ENCODE measurements around the gene GRPEL1. TPM values are rescaled to one million over a fixed set of nuclear protein-coding genes. Genes with fewer than 3 reads are reported as not detected.

Gene GRPEL1
- polyA plus RNA-seq, 2 of the 4 experiments (the other 2 are of a cell fraction) = 45.5 to 72.0 TPM

DNA sequence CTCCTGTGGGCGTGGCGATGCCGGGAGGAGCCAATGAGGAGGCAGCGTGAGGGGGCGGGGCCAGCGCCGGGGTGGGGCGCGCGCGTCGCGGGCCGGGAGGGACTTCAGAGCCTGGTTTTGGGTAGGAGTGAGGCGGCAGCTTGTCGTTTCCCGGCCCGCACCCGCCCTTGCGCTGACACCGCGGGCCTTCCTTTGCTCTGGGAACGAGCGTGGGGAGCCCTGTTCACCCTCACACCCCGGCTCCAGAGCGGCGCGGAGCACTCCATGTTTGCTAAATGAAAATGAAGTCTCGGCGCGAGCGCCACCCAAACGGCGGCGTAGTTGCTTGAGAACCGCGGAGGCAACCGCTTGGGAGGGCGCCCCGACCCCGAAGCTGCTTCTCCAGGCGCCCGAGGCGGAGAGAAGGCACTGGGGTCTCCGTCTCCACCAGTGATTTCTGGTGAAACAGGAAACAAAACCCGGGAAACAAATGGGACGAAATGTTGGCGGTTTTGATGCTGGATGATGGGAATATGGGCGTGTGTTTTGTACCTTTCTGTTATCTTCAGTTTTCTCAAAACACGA, 497 bp upstream of the GRPEL1 start:
- 4% methylated on average over 19 of the region's 50 CpGs for WGBS (ENCODE audit: missing lambda C conversion rate)
- ATAC-seq = peak; percentile 76 to 85

DNA sequence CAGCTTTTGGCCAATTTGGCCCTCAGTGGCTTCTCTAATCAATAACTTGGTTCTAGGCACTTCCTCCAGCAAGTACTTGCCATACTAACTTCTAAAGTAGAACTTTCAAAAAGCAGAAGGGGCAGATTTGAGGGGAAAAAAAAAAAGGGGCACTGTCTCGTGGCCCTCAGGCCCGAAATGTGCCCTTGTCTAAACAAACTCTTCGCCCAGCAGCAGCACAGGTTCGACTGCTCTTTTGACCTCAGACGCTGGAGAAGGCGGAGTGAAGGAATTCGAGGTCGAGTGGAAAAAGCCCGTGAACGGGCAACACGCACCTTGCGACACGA, 775 bp downstream of the GRPEL1 start:
- TF ChIP-seq, protein P1, sequence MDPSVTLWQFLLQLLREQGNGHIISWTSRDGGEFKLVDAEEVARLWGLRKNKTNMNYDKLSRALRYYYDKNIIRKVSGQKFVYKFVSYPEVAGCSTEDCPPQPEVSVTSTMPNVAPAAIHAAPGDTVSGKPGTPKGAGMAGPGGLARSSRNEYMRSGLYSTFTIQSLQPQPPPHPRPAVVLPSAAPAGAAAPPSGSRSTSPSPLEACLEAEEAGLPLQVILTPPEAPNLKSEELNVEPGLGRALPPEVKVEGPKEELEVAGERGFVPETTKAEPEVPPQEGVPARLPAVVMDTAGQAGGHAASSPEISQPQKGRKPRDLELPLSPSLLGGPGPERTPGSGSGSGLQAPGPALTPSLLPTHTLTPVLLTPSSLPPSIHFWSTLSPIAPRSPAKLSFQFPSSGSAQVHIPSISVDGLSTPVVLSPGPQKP (IDR thresholded peaks at IDR 0.05; ENCODE audit: low read depth, low read length) = no peak
- TF ChIP-seq TFCP2L1 (CRISPR knock-in tag; IDR thresholded peaks at IDR 0.05) (no peak), MAFK (IDR thresholded peaks at IDR 0.05; ENCODE audit: partially characterized antibody) (no peak), ZNF302 (CRISPR knock-in tag; IDR thresholded peaks at IDR 0.05) (no peak), HOXB5 (CRISPR knock-in tag; IDR thresholded peaks at IDR 0.05) (no peak), ZC3H11A (IDR thresholded peaks at IDR 0.05) (no peak), EP300 (IDR thresholded peaks at IDR 0.05) (no peak), MAZ (IDR thresholded peaks at IDR 0.05; ENCODE audit: borderline replicate concordance, low read depth, low read length) (no peak), HOXB13 (CRISPR knock-in tag; IDR thresholded peaks at IDR 0.05; ENCODE audit: low read depth) (no peak), NR3C1 (IDR thresholded peaks at IDR 0.05) (no peak), ZFP36 (IDR thresholded peaks at IDR 0.05; ENCODE audit: borderline replicate concordance, partially characterized antibody) (no peak)
- TF ChIP-seq, protein P2, sequence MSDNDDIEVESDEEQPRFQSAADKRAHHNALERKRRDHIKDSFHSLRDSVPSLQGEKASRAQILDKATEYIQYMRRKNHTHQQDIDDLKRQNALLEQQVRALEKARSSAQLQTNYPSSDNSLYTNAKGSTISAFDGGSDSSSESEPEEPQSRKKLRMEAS (IDR thresholded peaks at IDR 0.05) = no peak
- TF ChIP-seq, protein P3, sequence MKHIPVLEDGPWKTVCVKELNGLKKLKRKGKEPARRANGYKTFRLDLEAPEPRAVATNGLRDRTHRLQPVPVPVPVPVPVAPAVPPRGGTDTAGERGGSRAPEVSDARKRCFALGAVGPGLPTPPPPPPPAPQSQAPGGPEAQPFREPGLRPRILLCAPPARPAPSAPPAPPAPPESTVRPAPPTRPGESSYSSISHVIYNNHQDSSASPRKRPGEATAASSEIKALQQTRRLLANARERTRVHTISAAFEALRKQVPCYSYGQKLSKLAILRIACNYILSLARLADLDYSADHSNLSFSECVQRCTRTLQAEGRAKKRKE (CRISPR knock-in tag; IDR thresholded peaks at IDR 0.05; ENCODE audit: low read depth) = no peak
- Histone ChIP-seq H3K4me1 (peaks cover 19% of the 10 kb centered on the region; the same call in 2 of the 3 replicates), H3K9me3 (no peaks in the 10 kb centered on the region), H3K4me3 (peak overlapping the region; percentile 83), H3K27ac (peak overlapping the region; percentile 86 to 97), H3K4me2 (peak overlapping the region; percentile 90)
- DNase-seq (ENCODE audit: low read depth in 1 of 2, low spot score in 1 of 2) (no peak), FAIRE-seq (no peak), ATAC-seq (no peak)
- POLR2A ChIA-PET = interaction anchor here (0.6 to 2.3 kb wide), 9 partner anchors 8 to 158 kb away, joined by 3 to 19 read pairs (median 6); partner anchors contain the start of genes TADA2B and TBC1D14
- WGBS (ENCODE audit: missing lambda C conversion rate) = under 1% methylated on average over 12 of the region's 13 CpGs
- CTCF ChIA-PET = interaction anchor here (0.7 to 6.3 kb wide), 6 partner anchors 10 to 584 kb away, joined by 3 to 39 read pairs (median 6); partner anchors contain the start of gene TADA2B

More for the DNA sequence above, 497 bp upstream of the GRPEL1 start:
- Histone ChIP-seq H3K4me3 (peak overlapping the region; percentile 61), H3K9me3 (no peaks in the 10 kb centered on the region), H3K27ac (peak overlapping the region; percentile 68 to 90), H3K4me2 (peak overlapping the region; percentile 81), H3K4me1 (peaks cover 19% of the 10 kb centered on the region; the same call in 2 of the 3 replicates)
- DNase-seq (ENCODE audit: low read depth in 1 of 2, low spot score in 1 of 2) (no peak), FAIRE-seq (no peak)
- TF ChIP-seq JUN (IDR thresholded peaks at IDR 0.05) (peak; percentile 28 to 47; a peak in 1 of 5 replicates), RFX5 (IDR thresholded peaks at IDR 0.05) (no peak), CHD4 (IDR thresholded peaks at IDR 0.05; ENCODE audit: borderline replicate concordance) (no peak), TFCP2L1 (CRISPR knock-in tag; IDR thresholded peaks at IDR 0.05) (no peak), MYC (IDR thresholded peaks at IDR 0.05; ENCODE audit: borderline replicate concordance, low read length) (no peak), CBX8 (IDR thresholded peaks at IDR 0.05) (no peak), CEBPB (IDR thresholded peaks at IDR 0.05) (no peak), HDAC2 (IDR thresholded peaks at IDR 0.05) (no peak), PHF8 (IDR thresholded peaks at IDR 0.05; ENCODE audit: borderline replicate concordance, low read depth) (peak; percentile 17; the same call in 1 of the 2 replicates), POLR2A (IDR thresholded peaks at IDR 0.05; ENCODE audit: low read length) (peak; percentile 78), SMC3 (IDR thresholded peaks at IDR 0.05) (no peak), ZSCAN20 (CRISPR knock-in tag; IDR thresholded peaks at IDR 0.05) (no peak), NFE2L2 (conservative IDR thresholded peaks at IDR 0.05; ENCODE audit: low read length) (no peak)
- TF ChIP-seq, protein P3 (CRISPR knock-in tag; IDR thresholded peaks at IDR 0.05; ENCODE audit: low read depth) = no peak
- TF ChIP-seq, protein P4, sequence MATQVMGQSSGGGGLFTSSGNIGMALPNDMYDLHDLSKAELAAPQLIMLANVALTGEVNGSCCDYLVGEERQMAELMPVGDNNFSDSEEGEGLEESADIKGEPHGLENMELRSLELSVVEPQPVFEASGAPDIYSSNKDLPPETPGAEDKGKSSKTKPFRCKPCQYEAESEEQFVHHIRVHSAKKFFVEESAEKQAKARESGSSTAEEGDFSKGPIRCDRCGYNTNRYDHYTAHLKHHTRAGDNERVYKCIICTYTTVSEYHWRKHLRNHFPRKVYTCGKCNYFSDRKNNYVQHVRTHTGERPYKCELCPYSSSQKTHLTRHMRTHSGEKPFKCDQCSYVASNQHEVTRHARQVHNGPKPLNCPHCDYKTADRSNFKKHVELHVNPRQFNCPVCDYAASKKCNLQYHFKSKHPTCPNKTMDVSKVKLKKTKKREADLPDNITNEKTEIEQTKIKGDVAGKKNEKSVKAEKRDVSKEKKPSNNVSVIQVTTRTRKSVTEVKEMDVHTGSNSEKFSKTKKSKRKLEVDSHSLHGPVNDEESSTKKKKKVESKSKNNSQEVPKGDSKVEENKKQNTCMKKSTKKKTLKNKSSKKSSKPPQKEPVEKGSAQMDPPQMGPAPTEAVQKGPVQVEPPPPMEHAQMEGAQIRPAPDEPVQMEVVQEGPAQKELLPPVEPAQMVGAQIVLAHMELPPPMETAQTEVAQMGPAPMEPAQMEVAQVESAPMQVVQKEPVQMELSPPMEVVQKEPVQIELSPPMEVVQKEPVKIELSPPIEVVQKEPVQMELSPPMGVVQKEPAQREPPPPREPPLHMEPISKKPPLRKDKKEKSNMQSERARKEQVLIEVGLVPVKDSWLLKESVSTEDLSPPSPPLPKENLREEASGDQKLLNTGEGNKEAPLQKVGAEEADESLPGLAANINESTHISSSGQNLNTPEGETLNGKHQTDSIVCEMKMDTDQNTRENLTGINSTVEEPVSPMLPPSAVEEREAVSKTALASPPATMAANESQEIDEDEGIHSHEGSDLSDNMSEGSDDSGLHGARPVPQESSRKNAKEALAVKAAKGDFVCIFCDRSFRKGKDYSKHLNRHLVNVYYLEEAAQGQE (IDR thresholded peaks at IDR 0.05) = no peak
- TF ChIP-seq, protein P5, sequence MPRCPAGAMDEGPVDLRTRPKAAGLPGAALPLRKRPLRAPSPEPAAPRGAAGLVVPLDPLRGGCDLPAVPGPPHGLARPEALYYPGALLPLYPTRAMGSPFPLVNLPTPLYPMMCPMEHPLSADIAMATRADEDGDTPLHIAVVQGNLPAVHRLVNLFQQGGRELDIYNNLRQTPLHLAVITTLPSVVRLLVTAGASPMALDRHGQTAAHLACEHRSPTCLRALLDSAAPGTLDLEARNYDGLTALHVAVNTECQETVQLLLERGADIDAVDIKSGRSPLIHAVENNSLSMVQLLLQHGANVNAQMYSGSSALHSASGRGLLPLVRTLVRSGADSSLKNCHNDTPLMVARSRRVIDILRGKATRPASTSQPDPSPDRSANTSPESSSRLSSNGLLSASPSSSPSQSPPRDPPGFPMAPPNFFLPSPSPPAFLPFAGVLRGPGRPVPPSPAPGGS (IDR thresholded peaks at IDR 0.05) = peak; percentile 66; the same call in 2 of the 3 replicates
- TF ChIP-seq, protein P6, sequence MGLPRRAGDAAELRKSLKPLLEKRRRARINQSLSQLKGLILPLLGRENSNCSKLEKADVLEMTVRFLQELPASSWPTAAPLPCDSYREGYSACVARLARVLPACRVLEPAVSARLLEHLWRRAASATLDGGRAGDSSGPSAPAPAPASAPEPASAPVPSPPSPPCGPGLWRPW (IDR thresholded peaks at IDR 0.05) = no peak
- POLR2A ChIA-PET = interaction anchor here (0.7 to 2.3 kb wide), 12 partner anchors 9 to 159 kb away, joined by 3 to 19 read pairs (median 6); partner anchors contain the start of genes TADA2B and TBC1D14
- CTCF ChIA-PET = interaction anchor here (1.0 to 6.3 kb wide), 10 partner anchors 12 to 398 kb away, joined by 3 to 69 read pairs (median 10); no protein-coding TSS in a partner anchor

All from A549 (cell line).